ENCODE measurements around the gene FARP1.

- TF ChIP-seq POLR2A (IDR thresholded peaks at IDR 0.05; ENCODE audit: low read depth) (no peak), CTCF (IDR thresholded peaks at IDR 0.05) (no peak), POLR2AphosphoS5 (IDR thresholded peaks at IDR 0.05) (no peak)
Observed at GRCh38 chr13:98190889-98191444, 48.1 kb downstream of the FARP1 start.

All from esophagus muscularis mucosa (tissue), 3 donors.